Left cardiac atrium (tissue), 4 donors: ENCODE measurements around the gene PLEKHA5. TPM values are rescaled to one million over a fixed set of nuclear protein-coding genes. Genes with fewer than 3 reads are reported as not detected.

Experiments used
- ATAC-seq, 2 donors: fragments of 200-7000 bp; cut with Tn5 transposase; one replicate each; pipeline ENCODE4 v1.9.1; 2020; ENCODE audit warnings: mild to moderate bottlenecking in 2 of 2, moderate library complexity in 2 of 2
- DNase-seq: peaks from one replicate; pipeline ENCODE4 v3.0.0-alpha.2; 2020
- intact Hi-C, 2 donors: fragments of 100-400 bp; cut with DNase I; formaldehyde crosslinking; loops; one replicate each; pipeline versions ENCODE4 v1.14.1 to v1.15.1; 2022 to 2023
- total RNA-seq, 2 donors: library from RNA; stranded (reverse); fragmentation: NEBNext Ultra II Directional; extraction: Animal tissue kit (Norgen Biotek cat#: 25700); gene quantifications; one replicate each; pipeline ENCODE4 v1.2.1, GENCODE V29; 2021
- donor health status: DM: no; HTN: yes; CAD: no.
- donor health status: DM: no; HTN: yes; CAD: no; lungs with severe emphysema.
- donor health status: DM: yes; HTN: yes; CAD: no.
- donor health status: Dilated cardiomyopathy.

Gene PLEKHA5
- total RNA-seq, 2 donors from 2014 or later, result 36.9 to 53.4 TPM

DNA sequence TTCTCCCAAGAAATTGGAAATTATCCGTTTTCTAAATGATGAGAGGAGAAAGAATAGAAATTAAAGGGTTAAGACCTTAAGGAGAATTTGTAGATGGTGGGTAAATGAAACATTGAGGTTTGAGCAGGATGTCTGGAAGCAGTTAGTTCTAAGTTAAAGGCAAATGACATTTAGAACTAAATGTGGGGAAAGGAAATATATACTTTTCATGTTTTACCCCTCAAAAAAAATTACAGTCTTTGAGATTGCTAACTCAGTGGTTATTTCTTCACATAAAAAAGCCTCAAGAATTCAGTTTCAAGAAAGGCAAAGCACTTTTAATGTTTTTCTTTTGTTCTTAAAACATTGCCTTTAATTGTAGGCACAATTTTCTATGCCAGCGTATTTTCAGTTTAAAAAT, 114.0 kb downstream of the PLEKHA5 start:
- intact Hi-C loops, result no loop called here
- ATAC-seq, result no peak
- no peak for DNase-seq

DNA sequence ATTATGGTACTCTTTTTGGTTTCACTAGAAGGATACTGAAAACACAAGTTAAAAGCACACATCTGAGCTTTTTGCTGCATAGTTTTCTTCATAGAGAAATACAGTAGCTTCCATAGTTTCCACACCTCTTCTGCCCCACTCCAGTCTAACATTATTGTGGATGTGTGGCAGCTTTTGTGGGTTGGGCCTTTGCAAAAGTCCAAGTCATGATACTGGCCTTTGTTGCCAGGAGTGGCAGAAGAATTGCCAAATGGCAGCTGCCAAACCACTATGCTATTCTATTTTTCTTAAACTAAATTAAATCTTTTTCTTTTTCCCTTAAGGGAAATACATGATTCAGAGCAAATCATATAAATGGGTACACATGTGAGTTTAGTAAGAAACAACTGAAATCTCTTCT, 114.8 kb downstream of the PLEKHA5 start:
- intact Hi-C loops, result no loop called here
- DNase-seq (no peak), ATAC-seq (peak; percentile 36 to 53)

DNA sequence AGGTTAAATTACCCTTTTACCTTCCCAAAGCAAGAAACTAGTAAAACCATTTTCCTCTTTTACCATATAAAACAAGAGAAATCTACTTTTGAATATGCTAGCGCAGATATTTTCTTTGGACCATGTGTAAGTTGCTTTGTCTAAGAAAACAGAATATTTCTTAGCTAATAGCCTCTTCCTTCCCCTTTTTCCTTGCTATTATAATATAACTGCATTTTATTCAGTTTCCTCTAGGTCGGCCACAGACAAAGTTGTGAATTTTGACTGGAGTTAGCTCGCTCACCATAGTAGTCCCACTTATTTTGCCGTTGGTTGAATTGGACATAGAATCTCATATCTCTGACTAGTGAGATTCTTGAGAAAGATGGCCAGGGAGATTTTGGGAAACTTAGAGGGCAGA, 115.6 kb downstream of the PLEKHA5 start:
- no peak for DNase-seq
- intact Hi-C loops, result no loop called here

DNA sequence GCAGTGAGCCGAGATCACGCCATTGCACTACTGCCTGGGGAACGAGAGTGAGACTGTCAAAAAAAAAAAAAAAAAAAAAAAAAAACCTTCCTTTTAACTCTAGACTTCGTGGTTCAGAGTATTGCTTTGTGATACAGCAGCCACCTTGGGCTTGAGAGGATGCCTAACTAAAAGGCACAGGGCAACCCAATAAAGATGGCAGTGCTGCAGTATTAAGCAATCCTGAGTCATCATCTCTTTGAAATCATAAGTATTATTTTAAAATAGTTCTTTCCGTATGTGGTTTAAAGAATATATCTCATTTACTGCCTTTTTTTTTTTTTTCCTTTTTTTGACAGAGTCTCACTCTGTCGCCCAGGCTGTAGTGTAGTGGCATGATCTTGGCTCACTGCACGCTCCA, 116.1 kb downstream of the PLEKHA5 start:
- intact Hi-C loops, result no loop called here
- DNase-seq (no peak), ATAC-seq (no peak)

More for the DNA sequence above, 115.6 kb downstream of the PLEKHA5 start:
- ATAC-seq, result no peak

DNA sequence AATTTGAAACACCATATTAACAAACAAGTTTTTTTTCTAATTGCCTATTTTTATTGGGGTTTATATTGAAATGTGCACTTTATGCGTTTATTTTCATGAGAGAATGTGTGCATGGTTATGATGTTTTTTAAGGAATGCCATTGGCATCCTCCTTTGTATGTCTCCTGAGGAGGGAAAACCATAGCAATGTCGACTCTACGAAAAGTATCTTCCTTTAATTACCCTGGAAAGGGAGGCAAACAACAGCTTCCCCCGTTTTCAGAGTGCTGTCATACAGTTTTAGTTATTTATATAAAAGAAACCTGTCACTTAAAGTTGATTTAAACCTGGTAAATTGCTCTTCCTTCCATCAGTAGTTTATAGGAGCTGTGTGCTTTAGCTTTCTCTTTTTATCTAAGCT, 117.4 kb downstream of the PLEKHA5 start:
- no peak for ATAC-seq
- no peak for DNase-seq
- intact Hi-C loops, result no loop called here

DNA sequence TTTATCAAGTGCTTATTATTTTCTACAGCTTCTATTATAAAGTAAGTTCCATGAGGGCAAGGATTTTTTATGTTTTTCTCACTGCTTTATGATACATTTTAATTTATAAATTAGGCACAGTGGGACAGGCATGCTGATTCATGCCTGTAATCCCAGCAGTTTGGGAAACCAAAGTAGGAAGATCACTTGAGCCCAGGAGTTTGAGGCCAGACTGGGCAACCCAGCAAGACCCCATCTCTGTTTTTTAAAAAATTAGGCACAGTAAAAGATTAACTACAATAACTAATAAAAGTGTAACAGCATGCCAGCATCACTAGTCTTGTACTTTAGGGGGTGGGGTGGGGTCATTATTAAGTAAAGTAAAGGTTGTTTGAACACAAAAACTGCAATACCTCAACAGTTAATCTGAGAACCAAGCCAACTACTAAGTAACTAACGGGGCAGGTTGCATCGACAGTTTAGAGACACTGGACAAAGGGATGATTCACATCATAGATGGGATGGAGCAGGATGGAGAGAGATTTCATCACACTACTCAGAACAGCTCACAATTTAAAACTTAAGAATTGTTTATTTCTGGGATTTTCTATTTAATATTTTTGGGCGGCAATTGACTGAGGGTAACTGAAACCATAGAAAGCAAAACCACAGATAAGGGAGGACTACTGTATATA, 119.5 kb downstream of the PLEKHA5 start:
- no peak for DNase-seq
- intact Hi-C loops, result no loop called here

DNA sequence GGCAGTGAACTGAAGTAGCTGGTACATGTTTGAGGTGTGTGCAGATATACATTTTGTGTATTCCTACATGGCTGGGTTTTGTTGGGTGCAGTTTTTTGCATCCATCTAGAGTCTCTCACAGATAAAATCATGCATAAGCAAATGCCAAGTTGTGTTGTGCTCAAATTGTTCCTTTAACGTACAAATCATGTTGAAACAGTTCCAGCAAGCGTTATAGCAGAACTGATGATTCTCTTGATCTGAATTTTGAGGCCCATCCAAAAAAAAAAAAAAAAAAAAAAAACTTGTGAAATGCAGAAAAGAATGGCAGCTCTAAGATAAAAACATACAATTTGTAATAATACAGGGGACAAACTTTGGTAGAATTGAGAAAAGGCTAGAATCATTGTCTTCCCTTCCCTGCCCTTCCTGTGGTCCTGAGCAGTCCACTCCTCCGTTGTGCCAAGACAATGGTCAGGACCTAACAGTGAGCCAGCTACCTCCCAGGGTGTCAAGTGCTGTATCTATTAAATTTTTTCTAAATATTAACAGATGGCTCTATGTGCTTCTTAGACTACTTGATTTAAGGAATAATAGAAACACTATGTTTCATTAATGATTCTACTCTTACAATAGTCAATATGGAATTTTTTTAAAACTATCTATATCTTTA, 122.1 kb downstream of the PLEKHA5 start:
- intact Hi-C loops, result no loop called here
- ATAC-seq (no peak), DNase-seq (no peak)

More for the DNA sequence above, 119.5 kb downstream of the PLEKHA5 start:
- peak in 1 of 2 donors; percentile 42 for ATAC-seq

DNA sequence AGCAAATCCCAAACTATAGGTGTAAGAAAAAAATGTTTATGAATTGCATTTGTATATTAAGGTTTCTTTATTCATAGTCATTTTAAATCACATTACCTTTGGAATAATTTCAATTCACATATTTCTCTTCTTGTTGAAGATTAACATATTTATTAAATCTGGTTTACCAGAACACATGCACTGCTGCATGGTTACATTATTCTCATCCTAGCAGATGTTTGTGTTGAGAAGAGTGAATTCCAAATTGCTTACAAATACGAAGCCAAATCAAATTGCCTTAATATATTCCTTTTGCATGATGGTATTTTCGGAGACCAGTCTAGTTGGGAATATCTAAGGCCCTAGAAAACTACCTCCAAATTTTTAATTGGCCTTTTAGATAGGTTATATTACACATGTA, 130.6 kb downstream of the PLEKHA5 start:
- ATAC-seq (no peak), DNase-seq (no peak)
- intact Hi-C loops, result no loop called here

DNA sequence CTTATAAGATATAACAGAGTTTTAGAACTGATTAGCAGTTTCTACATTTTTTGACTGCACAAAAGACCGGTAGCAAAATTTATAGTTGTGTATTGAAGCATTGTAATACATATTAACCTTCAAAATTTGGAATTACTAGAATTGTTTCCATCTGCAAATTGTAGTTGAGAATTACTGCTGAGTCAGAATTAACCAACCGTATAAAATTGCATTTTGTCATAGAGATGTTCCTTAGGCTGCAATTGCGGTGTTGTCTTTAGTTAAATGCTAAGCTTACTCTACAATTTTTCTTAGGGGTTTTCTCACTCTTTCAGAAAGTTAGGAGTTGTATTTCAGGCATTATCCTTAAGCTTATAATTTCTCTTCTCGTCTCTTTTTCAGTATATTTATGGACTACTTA, 132.2 kb downstream of the PLEKHA5 start:
- no peak for ATAC-seq
- intact Hi-C loops, result no loop called here
- DNase-seq, result no peak

DNA sequence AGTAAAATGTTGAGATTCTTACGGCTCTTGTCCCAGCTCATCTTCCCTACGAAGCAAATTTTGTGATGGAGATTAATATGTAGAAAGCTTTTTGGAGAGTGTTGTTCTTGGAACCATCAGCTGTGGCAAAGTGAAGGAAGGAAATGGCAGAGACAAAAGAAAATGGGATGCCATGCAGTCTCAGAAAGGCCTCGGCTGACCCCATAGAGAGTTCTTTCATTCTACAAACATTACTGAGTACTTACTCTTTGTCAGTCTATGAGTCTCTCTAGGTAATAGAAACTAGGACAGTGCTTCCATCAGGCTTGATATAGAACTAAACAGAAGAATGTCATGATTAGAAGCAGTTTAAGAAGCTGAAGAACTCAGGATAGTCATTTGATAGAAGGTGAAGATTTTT, 134.1 kb downstream of the PLEKHA5 start:
- intact Hi-C loops, result no loop called here
- ATAC-seq, result no peak
- no peak for DNase-seq

DNA sequence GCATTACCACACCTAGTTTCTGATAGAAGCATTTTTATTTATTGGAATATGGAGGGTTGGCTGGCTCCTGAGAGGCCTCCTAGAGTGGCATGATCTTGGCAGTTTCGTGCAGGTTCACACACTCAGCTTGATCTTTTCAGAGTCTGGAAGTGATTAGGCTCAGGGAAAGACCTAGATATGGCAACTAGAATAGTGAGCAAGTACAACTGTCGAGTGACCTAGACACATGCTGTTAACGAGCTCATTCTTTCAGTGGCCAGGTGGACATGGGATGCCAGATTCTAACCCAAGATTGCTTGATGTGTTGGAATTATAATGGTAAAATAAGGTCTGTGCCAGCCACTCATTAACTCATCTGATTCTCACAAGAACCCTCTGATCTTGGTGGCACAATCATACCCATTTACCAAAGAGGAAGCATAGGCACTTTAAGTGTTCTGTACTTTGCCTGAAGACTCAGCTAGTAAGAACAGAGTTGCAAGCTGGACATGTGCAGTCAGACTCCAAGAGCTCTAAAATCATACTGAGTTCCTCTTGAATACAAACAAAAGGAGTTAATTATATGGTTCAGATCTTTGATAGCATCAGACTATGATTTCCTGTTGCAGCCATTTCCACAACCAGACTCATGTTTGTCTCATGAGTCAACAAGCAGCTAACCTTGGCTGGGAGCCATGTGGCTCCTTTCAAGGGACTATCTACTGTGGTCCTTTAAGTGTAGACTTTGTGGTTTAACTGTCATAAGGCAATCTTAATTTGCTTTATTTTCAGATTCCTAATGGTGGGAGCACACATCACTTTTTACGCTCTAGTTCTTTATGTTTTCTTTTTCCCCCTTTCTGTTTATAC, 144.2 kb downstream of the PLEKHA5 start:
- peak; percentile 91 for ATAC-seq

DNA sequence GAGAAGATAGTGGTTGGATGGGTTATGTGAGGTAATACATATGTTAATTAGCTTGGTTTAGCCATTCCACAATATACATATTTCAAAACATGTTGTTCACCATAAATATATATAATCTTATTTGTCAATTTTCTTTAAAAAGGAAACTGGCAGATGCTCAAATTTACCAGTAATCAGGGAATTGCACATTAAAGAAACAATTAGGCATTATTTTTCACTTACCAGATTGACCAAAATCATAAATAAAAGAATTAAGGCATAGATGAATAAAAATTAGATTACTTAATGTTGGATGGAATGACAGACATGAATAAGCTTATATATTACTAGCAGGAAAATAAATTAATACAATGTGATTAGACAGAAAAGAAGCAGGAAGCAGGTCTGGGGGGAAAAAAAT, 147.2 kb downstream of the PLEKHA5 start:
- intact Hi-C loops, result no loop called here
- ATAC-seq, result no peak

More for the DNA sequence above, 144.2 kb downstream of the PLEKHA5 start:
- intact Hi-C loops, result no loop called here
- DNase-seq, result peak; percentile 86

DNA sequence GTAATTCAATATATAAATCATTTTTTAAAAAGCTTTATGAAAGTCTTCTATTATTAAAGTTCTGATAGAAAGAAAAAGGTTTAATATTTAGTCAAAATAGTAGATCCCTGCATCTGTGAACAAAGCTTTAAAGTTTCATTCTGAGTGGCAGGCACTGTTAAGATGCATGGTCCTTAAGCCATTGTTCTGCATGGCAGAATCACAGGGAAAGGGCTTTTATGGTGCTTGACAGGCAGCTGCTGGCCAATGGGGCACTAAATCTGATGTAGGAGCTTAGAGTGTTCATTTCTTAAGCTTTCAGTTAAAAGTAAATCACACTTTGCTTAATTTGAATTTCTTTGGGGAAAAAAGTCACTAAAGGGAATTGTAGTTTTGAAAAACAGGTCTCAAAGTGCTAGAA, 148.2 kb downstream of the PLEKHA5 start:
- DNase-seq (no peak), ATAC-seq (no peak)
- intact Hi-C loops, result no loop called here

More for the DNA sequence above, 147.2 kb downstream of the PLEKHA5 start:
- DNase-seq, result no peak

DNA sequence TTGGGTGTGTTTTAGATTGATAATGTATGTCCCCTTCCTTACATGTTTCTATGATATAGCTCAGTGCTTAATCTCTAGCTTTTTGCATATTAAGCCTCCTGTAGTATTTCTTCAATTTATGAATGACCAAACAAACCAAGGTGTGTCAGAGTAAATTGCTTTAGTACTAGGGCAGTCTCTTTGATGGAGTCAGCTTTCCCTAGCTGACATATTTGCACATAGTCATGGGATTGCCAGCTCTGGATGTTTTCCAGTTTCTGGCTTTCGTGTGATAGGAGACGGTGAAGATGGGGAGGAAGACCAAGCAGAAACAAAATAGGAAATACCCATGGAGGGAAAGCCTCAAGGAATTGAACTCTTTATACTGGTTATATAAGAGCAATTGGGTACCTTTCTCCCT, 148.9 kb downstream of the PLEKHA5 start:
- ATAC-seq (no peak), DNase-seq (no peak)
- intact Hi-C loops, result no loop called here

DNA sequence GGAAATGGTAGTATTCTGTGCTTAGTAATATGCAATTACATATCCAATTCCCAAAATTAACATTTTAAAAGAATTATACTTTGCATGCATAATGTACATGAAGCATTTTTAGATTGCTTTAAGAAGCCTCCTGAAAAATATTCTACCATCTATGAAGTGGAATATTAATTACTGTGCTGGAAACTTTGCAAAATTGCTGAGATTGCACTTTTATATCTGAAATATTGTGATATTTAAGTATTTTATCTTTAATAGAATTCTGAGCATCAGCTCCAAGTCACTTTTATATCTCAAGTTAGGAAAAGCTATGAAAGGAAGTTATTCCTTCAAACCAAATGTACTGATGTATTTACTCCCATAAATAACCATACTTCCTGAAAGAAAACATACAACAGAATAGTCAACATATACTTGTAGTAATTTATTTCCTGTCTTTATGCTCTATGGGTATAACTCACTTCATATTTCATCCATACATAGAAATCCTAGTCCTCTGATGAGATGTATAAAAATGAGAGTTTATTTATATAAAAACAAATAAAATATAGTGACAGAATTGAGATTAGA, 152.7 kb downstream of the PLEKHA5 start:
- DNase-seq (no peak), ATAC-seq (no peak)
- intact Hi-C loops, result loop anchor here in 1 of 2 donors (10.0 kb wide), 1 partner anchor 87 kb away; no protein-coding TSS in a partner anchor

DNA sequence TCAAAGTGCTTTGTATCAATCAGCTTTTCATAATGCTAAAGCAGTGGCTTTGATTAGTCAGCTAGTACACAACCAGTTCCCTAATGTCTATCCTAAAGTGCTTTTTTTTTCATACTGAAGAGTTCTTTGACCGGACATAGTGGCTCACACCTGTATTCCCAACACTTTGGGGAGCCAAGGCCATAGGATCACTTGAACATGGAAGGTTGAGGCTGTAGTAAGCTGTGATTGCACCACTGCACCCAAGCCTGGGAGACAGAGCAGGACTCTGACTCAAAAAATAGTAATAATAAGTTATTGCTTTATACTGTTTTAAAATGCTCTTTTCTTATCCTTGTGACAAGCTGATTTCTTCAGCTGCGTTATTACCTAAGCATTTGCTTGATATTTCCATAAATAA, 155.1 kb downstream of the PLEKHA5 start:
- DNase-seq (no peak), ATAC-seq (no peak)
- intact Hi-C loops, result loop anchor here in 1 of 2 donors (10.0 kb wide), 1 partner anchor 90 kb away; no protein-coding TSS in a partner anchor

DNA sequence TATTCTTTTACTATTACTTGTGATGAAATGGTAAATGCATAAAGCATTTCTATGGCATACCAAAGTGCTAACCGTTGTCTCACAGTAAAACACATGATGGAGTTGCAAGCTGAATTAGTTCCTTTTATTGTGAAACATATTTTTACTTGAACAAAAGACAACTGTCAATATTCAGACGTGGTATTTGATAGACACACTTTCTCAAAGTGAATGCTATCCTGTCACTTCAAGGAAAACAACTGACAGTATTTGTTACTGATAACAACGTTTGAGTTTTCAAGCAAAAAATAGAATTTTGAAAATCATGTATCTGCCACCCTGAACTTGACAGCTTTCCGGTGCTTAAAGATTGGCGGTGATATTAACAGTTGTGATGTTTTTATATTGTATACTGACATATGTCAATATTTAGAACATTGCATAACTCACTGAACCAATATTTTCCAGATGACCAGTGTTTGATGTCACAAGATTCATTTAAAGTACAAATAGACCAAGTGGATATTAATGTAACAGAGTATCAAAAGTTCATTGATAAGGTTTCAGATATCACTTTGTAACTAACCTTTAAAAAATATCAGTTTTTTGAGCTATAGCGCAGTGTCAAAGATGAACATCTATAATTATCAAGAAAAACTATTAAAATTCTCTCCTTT, 156.4 kb downstream of the PLEKHA5 start:
- intact Hi-C loops, result loop anchor here in 1 of 2 donors (10.0 kb wide), 1 partner anchor 91 kb away; no protein-coding TSS in a partner anchor
- no peak for DNase-seq
- no peak for ATAC-seq

DNA sequence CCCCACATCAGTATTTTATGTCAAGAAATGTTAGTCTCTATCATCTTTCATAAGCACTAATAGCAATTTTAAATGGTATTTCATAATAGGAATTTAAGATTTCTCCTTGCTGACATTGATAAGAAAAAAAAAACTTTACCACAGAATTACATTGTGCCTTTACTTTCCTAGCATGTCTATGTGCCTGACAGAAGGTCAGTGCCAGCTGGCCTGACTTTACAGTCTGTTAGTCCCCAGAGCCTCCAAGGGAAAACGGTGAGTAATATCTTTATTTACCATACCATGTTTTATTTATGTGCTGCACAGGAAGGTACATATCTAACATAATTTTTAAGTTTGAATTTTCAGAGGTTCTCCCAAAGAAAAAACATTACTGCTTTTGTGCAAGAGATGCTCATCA, 157.8 kb downstream of the PLEKHA5 start:
- intact Hi-C loops, result loop anchor here in 1 of 2 donors (10.0 kb wide), 1 partner anchor 93 kb away; no protein-coding TSS in a partner anchor
- ATAC-seq, result no peak
- DNase-seq, result no peak

DNA sequence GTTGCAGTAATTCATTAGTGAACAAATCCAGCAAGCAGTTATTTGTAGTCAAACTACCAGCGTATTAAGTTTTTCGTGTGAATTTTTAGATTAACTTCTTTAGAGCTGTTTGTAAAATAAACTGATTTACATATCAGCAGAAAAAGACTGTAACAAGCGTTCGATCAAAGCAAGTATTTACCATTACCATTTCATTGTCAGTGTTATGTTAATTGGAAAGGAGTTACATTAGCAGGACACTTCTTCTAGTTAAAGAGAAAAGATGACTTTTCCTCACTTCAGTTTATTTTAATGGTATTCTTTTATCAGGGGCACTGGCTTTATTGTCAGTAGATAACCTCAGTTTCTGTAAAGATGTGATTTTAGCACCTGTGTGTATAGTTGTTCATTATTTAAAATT, 158.6 kb downstream of the PLEKHA5 start:
- intact Hi-C loops, result loop anchor here in 1 of 2 donors (10.0 kb wide), 1 partner anchor 93 kb away; no protein-coding TSS in a partner anchor
- no peak for DNase-seq
- ATAC-seq, result no peak
